Liver (tissue), 9 donors: Measurements from ENCODE around the gene SREBF1. TPM values are rescaled to one million over a fixed set of nuclear protein-coding genes. Genes with fewer than 3 reads are reported as not detected.

Experiments used
- DNase-seq: peaks from one replicate; pipeline ENCODE4 v3.0.0-alpha.2; 2017; ENCODE audit warnings: low spot score
- H3K27ac ChIP-seq, 2 donors: one replicate each; pipeline ENCODE4 v1.7.0; 2013; ENCODE audit warnings: inconsistent platforms in 2 of 2, low read length in 2 of 2, control low read depth in 1 of 2, low read depth in 1 of 2, mild to moderate bottlenecking in 1 of 2
- H3K27me3 ChIP-seq, 4 donors: one replicate each; pipeline versions ENCODE4 v1.6.1 to v1.7.0; 2013; ENCODE audit warnings: low read length in 3 of 4, inconsistent platforms in 1 of 4, mild to moderate bottlenecking in 1 of 4, moderate library complexity in 1 of 4; ENCODE audit not compliant: control insufficient read depth in 4 of 4, insufficient read depth in 4 of 4
- H3K36me3 ChIP-seq, 4 donors: one replicate each; pipeline versions ENCODE4 v1.6.1 to v1.7.0; 2013; ENCODE audit warnings: low read length in 3 of 4, mild to moderate bottlenecking in 3 of 4, low read depth in 1 of 4, moderate library complexity in 1 of 4; ENCODE audit not compliant: control insufficient read depth in 4 of 4, insufficient read depth in 3 of 4
- H3K4me1 ChIP-seq, 4 donors: one replicate each; pipeline versions ENCODE4 v1.6.1 to v1.7.0; 2013; ENCODE audit warnings: low read length in 3 of 4, mild to moderate bottlenecking in 3 of 4, moderate library complexity in 1 of 4; ENCODE audit not compliant: control insufficient read depth in 4 of 4, insufficient read depth in 4 of 4
- H3K4me3 ChIP-seq, 3 donors: one replicate each; pipeline versions ENCODE4 v1.6.1 to v1.7.0; 2013; ENCODE audit warnings: low read length in 3 of 3, control low read depth in 1 of 3, low read depth in 1 of 3, mild to moderate bottlenecking in 1 of 3
- H3K9ac ChIP-seq, 2 donors: one replicate each; pipeline ENCODE4 v1.7.0; 2013; ENCODE audit warnings: low read length in 2 of 2, mild to moderate bottlenecking in 2 of 2, moderate library complexity in 2 of 2, control low read depth in 1 of 2, low read depth in 1 of 2
- H3K9me3 ChIP-seq, 4 donors: one replicate each; pipeline versions ENCODE4 v1.6.1 to v1.7.0; 2013; ENCODE audit warnings: low read length in 3 of 4; ENCODE audit not compliant: control insufficient read depth in 4 of 4
- EGR1 ChIP-seq, 2 donors: IDR thresholded peaks; 2 replicates each; pipeline ENCODE4 v1.6.1; 2016 to 2018; ENCODE audit warnings: antibody characterized with exemption in 2 of 2, low read depth in 2 of 2
- FOXA1 ChIP-seq: IDR thresholded peaks from 2 replicates; pipeline ENCODE4 v1.6.1; 2016; ENCODE audit warnings: antibody characterized with exemption
- FOXA2 ChIP-seq: IDR thresholded peaks from 2 replicates; pipeline ENCODE4 v1.6.1; 2016; ENCODE audit warnings: antibody characterized with exemption
- GABPA ChIP-seq, 2 donors: IDR thresholded peaks in 1 of 2; conservative IDR thresholded peaks in 1 of 2; 2 replicates each; pipeline ENCODE4 v1.6.1; 2016; ENCODE audit warnings: antibody characterized with exemption in 2 of 2, mild to moderate bottlenecking in 1 of 2, moderate library complexity in 1 of 2
- HNF4A ChIP-seq, 2 donors: conservative IDR thresholded peaks; 2 replicates each; pipeline ENCODE4 v1.6.1; 2016; ENCODE audit warnings: antibody characterized with exemption in 2 of 2, mild to moderate bottlenecking in 2 of 2
- HNF4G ChIP-seq: IDR thresholded peaks from 2 replicates; pipeline ENCODE4 v1.6.1; 2016; ENCODE audit warnings: antibody characterized with exemption
- JUND ChIP-seq, 2 donors: IDR thresholded peaks; 2 replicates each; pipeline ENCODE4 v1.6.1; 2016; ENCODE audit warnings: antibody characterized with exemption in 2 of 2
- NR2F2 ChIP-seq: IDR thresholded peaks from 2 replicates; pipeline ENCODE4 v1.6.1; 2016; ENCODE audit warnings: antibody characterized with exemption
- RAD21 ChIP-seq, 2 donors: IDR thresholded peaks; 2 replicates each; pipeline ENCODE4 v1.6.1; 2016; ENCODE audit warnings: antibody characterized with exemption in 2 of 2, mild to moderate bottlenecking in 2 of 2
- RXRA ChIP-seq, 2 donors: IDR thresholded peaks; 2 replicates each; pipeline ENCODE4 v1.6.1; 2017 to 2018; ENCODE audit warnings: antibody characterized with exemption in 2 of 2, mild to moderate bottlenecking in 1 of 2
- SP1 ChIP-seq: IDR thresholded peaks from 2 replicates; pipeline ENCODE4 v1.6.1; 2018; ENCODE audit warnings: antibody characterized with exemption, mild to moderate bottlenecking
- TAF1 ChIP-seq: conservative IDR thresholded peaks from 2 replicates; pipeline ENCODE4 v1.6.1; 2016; ENCODE audit warnings: antibody characterized with exemption, mild to moderate bottlenecking
- YY1 ChIP-seq: IDR thresholded peaks from 2 replicates; pipeline ENCODE4 v1.6.1; 2016; ENCODE audit warnings: antibody characterized with exemption, mild to moderate bottlenecking
- WGBS: extraction: QIAGEN DNeasy Blood & Tissue Kit; methylation state at CpG from one replicate; pipeline ENCODE4 v1.1.7; 2013; 5-methylcytosine and 5-hydroxymethylcytosine counted together
- polyA plus RNA-seq, 2 donors: library from polyadenylated mRNA; stranded (reverse) in 1 of 2; unstranded in 1 of 2; fragments of 200-250 nt in 1 of 2; fragments of >200 nt in 1 of 2; fragmentation: Nextera tagmentation in 1 of 2; extraction: Ambion mirVana in 1 of 2; gene quantifications; one replicate each; pipeline versions ENCODE4 v1.2.1 to v1.2.3, GENCODE V29; 2013 to 2015
- total RNA-seq, 2 donors: library from RNA; depleted of rRNA; stranded (reverse); fragments of >200 nt; gene quantifications; one replicate each; pipeline ENCODE4 v1.2.3, GENCODE V29; 2014
- TF ChIP-seq, protein P1 (sequence below): IDR thresholded peaks from 2 replicates; pipeline ENCODE4 v1.6.1; 2016; ENCODE audit warnings: antibody characterized with exemption
- TF ChIP-seq, protein P2 (sequence below): IDR thresholded peaks from 2 replicates; pipeline ENCODE4 v1.6.1; 2016; ENCODE audit warnings: antibody characterized with exemption
- TF ChIP-seq, protein P3 (sequence below): fragments of 150-350 bp; IDR thresholded peaks from 2 replicates; pipeline ENCODE4 v1.5.1; 2017; ENCODE audit warnings: improper control_type of control experiment, low read depth, low read length; ENCODE audit not compliant: missing input control
- TF ChIP-seq, protein P4 (sequence below): IDR thresholded peaks from 2 replicates; pipeline ENCODE4 v1.6.1; 2016; ENCODE audit warnings: antibody characterized with exemption, mild to moderate bottlenecking
- TF ChIP-seq, protein P5 (sequence below): IDR thresholded peaks from 2 replicates; pipeline ENCODE4 v1.6.1; 2016; ENCODE audit warnings: antibody characterized with exemption
- donor health status: healthy.
- donor health status: healthy.
- donor health status: healthy.
- donor health status: healthy.
- donor health status: healthy.

The SREBF1 gene
- total and polyA plus RNA-seq, 4 donors = 66.8 to 133 (median 101) TPM

- Histone ChIP-seq H3K9me3 (no peaks in the 10 kb centered on the region), H3K27ac (peak overlapping the region; percentile 97 to 100), H3K4me3 (no peak overlapping the region), H3K9ac (peak overlapping the region in 1 of 2 donors; percentile 35), H3K4me1 (peaks cover 32 to 76% (median 56%) of the 10 kb centered on the region in 4 donors), H3K27me3 (no peaks in the 10 kb centered on the region), H3K36me3 (no peaks in the 10 kb centered on the region)
- TF ChIP-seq GABPA (IDR thresholded peaks at IDR 0.05 in 1 of 2, conservative IDR thresholded peaks at IDR 0.05 in 1 of 2) (no peak), JUND (IDR thresholded peaks at IDR 0.05) (no peak), RAD21 (IDR thresholded peaks at IDR 0.05) (no peak), FOXA2 (no peak), HNF4A (conservative IDR thresholded peaks at IDR 0.05) (no peak), YY1 (no peak), EGR1 (IDR thresholded peaks at IDR 0.05; ENCODE audit: low read depth in 2 of 2) (no peak), FOXA1 (no peak), NR2F2 (no peak), SP1 (no peak), RXRA (IDR thresholded peaks at IDR 0.05) (no peak), HNF4G (no peak), TAF1 (no peak)
- TF ChIP-seq, protein P1, sequence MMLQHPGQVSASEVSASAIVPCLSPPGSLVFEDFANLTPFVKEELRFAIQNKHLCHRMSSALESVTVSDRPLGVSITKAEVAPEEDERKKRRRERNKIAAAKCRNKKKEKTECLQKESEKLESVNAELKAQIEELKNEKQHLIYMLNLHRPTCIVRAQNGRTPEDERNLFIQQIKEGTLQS = no peak
- TF ChIP-seq, protein P2, sequence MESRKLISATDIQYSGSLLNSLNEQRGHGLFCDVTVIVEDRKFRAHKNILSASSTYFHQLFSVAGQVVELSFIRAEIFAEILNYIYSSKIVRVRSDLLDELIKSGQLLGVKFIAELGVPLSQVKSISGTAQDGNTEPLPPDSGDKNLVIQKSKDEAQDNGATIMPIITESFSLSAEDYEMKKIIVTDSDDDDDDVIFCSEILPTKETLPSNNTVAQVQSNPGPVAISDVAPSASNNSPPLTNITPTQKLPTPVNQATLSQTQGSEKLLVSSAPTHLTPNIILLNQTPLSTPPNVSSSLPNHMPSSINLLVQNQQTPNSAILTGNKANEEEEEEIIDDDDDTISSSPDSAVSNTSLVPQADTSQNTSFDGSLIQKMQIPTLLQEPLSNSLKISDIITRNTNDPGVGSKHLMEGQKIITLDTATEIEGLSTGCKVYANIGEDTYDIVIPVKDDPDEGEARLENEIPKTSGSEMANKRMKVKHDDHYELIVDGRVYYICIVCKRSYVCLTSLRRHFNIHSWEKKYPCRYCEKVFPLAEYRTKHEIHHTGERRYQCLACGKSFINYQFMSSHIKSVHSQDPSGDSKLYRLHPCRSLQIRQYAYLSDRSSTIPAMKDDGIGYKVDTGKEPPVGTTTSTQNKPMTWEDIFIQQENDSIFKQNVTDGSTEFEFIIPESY = no peak
- TF ChIP-seq, protein P3, sequence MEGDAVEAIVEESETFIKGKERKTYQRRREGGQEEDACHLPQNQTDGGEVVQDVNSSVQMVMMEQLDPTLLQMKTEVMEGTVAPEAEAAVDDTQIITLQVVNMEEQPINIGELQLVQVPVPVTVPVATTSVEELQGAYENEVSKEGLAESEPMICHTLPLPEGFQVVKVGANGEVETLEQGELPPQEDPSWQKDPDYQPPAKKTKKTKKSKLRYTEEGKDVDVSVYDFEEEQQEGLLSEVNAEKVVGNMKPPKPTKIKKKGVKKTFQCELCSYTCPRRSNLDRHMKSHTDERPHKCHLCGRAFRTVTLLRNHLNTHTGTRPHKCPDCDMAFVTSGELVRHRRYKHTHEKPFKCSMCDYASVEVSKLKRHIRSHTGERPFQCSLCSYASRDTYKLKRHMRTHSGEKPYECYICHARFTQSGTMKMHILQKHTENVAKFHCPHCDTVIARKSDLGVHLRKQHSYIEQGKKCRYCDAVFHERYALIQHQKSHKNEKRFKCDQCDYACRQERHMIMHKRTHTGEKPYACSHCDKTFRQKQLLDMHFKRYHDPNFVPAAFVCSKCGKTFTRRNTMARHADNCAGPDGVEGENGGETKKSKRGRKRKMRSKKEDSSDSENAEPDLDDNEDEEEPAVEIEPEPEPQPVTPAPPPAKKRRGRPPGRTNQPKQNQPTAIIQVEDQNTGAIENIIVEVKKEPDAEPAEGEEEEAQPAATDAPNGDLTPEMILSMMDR = no peak
- TF ChIP-seq, protein P4, sequence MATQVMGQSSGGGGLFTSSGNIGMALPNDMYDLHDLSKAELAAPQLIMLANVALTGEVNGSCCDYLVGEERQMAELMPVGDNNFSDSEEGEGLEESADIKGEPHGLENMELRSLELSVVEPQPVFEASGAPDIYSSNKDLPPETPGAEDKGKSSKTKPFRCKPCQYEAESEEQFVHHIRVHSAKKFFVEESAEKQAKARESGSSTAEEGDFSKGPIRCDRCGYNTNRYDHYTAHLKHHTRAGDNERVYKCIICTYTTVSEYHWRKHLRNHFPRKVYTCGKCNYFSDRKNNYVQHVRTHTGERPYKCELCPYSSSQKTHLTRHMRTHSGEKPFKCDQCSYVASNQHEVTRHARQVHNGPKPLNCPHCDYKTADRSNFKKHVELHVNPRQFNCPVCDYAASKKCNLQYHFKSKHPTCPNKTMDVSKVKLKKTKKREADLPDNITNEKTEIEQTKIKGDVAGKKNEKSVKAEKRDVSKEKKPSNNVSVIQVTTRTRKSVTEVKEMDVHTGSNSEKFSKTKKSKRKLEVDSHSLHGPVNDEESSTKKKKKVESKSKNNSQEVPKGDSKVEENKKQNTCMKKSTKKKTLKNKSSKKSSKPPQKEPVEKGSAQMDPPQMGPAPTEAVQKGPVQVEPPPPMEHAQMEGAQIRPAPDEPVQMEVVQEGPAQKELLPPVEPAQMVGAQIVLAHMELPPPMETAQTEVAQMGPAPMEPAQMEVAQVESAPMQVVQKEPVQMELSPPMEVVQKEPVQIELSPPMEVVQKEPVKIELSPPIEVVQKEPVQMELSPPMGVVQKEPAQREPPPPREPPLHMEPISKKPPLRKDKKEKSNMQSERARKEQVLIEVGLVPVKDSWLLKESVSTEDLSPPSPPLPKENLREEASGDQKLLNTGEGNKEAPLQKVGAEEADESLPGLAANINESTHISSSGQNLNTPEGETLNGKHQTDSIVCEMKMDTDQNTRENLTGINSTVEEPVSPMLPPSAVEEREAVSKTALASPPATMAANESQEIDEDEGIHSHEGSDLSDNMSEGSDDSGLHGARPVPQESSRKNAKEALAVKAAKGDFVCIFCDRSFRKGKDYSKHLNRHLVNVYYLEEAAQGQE = no peak
- TF ChIP-seq, protein P5, sequence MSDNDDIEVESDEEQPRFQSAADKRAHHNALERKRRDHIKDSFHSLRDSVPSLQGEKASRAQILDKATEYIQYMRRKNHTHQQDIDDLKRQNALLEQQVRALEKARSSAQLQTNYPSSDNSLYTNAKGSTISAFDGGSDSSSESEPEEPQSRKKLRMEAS = no peak
- 72% methylated on average over 8 of the region's 8 CpGs for WGBS
- DNase-seq = no peak
Observed at GRCh38 chr17:17833658-17834357, 3.0 kb downstream of the SREBF1 start.
